Nephron progenitor cell (in vitro differentiated cells): ENCODE measurements around the gene IPMK.

ENCODE experiments used
- DNase-seq: peaks from one replicate; pipeline ENCODE4 v3.0.0; 2021
- H3K27ac Mint-ChIP-seq: 2 replicates; pipeline ENCODE4 v1.8.0; 2021; ENCODE audit warnings: mild to moderate bottlenecking, moderate library complexity, mixed read lengths
- H3K27me3 Mint-ChIP-seq: 2 replicates; pipeline ENCODE4 v1.8.0; 2021; ENCODE audit warnings: mild to moderate bottlenecking, low read depth, mixed read lengths; ENCODE audit not compliant: poor library complexity
- H3K36me3 Mint-ChIP-seq: 2 replicates; pipeline ENCODE4 v1.8.0; 2021; ENCODE audit warnings: low read depth, mixed read lengths
- H3K4me1 Mint-ChIP-seq: 2 replicates; pipeline ENCODE4 v1.8.0; 2021; ENCODE audit warnings: mixed read lengths
- H3K4me3 Mint-ChIP-seq: 2 replicates; pipeline ENCODE4 v1.8.0; 2021; ENCODE audit warnings: mild to moderate bottlenecking, moderate library complexity, mixed read lengths
- H3K9me3 Mint-ChIP-seq: 2 replicates; pipeline ENCODE4 v1.8.0; 2021; ENCODE audit warnings: mild to moderate bottlenecking, moderate library complexity, mixed read lengths
- CTCF ChIP-seq: fragments of 200-600 bp; sonication (generic); IDR thresholded peaks from 2 replicates; pipeline ENCODE4 v1.5.0; 2021; ENCODE audit warnings: antibody characterized with exemption

The IPMK gene

DNA sequence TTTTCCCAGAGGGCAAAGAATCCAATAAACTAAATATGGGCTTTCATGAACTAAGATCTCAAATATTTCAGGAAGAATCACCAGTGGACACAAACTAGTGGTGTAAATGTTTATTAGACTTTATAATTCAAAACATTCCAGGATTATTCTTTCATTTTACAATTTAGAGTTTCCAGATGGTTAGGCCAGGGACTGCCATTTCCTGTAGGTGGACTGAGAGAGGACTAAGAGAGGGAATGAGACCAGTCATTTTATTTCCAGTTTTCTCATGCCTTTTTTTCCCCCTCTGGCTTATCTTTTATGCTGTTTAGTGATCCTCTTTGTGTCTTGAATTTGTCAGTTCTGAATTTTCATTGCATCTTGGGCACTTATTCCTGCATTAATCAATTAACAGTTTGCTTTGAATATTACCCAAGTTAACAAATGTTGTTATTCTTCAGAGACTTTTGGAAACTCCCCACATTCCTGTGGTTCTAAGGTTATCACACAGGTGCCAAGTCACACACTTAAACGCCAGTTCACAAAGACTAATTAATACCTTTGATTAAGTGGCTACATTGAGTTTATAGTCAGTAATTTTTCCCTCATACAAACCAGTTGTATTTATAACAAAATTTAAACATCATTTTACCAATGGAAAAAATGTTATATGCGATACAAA, 13.5 kb upstream of the IPMK start:
- Mint-ChIP-seq H3K27ac (no peak overlapping the region), H3K27me3 (no peaks in the 10 kb centered on the region), H3K4me3 (no peak overlapping the region), H3K9me3 (no peaks in the 10 kb centered on the region), H3K4me1 (no peaks in the 10 kb centered on the region), H3K36me3 (peaks cover 49% of the 10 kb centered on the region)
- no peak for DNase-seq
- TF ChIP-seq CTCF = no peak

DNA sequence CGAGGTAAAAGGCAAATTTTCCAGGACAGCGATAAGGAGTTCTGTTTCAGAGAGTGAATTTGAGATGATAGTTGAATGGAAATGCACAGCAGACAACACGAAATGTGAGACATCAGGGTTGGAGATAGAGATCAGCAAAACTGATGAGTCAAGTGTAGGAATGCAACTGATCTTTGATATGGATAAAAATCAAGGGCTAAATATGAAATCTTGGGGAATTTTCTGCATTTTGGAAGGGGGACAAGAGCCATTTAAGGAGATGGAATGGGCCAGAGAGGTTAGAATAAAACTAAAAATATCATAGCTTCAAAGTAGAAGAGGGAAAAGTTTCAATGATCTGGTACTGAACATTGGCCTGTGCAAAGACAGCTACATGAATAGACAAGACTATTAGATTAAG, 12.8 kb upstream of the IPMK start:
- TF ChIP-seq CTCF = no peak
- H3K4me1 Mint-ChIP-seq = peaks cover 6% of the 10 kb centered on the region
- H3K27me3 Mint-ChIP-seq = no peaks in the 10 kb centered on the region
- DNase-seq = no peak
- no peak overlapping the region for H3K27ac Mint-ChIP-seq
- H3K4me3 Mint-ChIP-seq = no peak overlapping the region
- H3K9me3 Mint-ChIP-seq = no peaks in the 10 kb centered on the region
- H3K36me3 Mint-ChIP-seq = peaks cover 48% of the 10 kb centered on the region

- Mint-ChIP-seq H3K36me3 (peaks cover 44% of the 10 kb centered on the region), H3K27ac (no peak overlapping the region), H3K4me1 (peaks cover 18% of the 10 kb centered on the region), H3K27me3 (no peaks in the 10 kb centered on the region), H3K4me3 (no peak overlapping the region), H3K9me3 (no peaks in the 10 kb centered on the region)
- TF ChIP-seq CTCF = no peak
- no peak for DNase-seq
Observed at GRCh38 chr10:58278962-58279307, 11.2 kb upstream of the IPMK start.

GRCh38 chr10:58278274-58278961, 10.7 kb upstream of the IPMK start:
- Mint-ChIP-seq H3K27me3 (no peaks in the 10 kb centered on the region), H3K4me1 (peaks cover 19% of the 10 kb centered on the region), H3K27ac (no peak overlapping the region), H3K36me3 (peaks cover 44% of the 10 kb centered on the region), H3K9me3 (no peaks in the 10 kb centered on the region), H3K4me3 (no peak overlapping the region)
- TF ChIP-seq CTCF = no peak
- DNase-seq = no peak

- peaks cover 4% of the 10 kb centered on the region for H3K9me3 Mint-ChIP-seq
- no peak overlapping the region for H3K4me3 Mint-ChIP-seq
- H3K36me3 Mint-ChIP-seq = peaks cover 44% of the 10 kb centered on the region
- H3K27ac Mint-ChIP-seq = peak overlapping the region; percentile 91
- no peaks in the 10 kb centered on the region for H3K27me3 Mint-ChIP-seq
- peaks cover 29% of the 10 kb centered on the region for H3K4me1 Mint-ChIP-seq
- no peak for TF ChIP-seq CTCF
- DNase-seq = no peak
Observed at GRCh38 chr10:58275908-58276307, 8.2 kb upstream of the IPMK start.

GRCh38 chr10:58275261-58275660, 7.6 kb upstream of the IPMK start:
- no peak overlapping the region for H3K4me3 Mint-ChIP-seq
- H3K4me1 Mint-ChIP-seq = peaks cover 35% of the 10 kb centered on the region
- H3K27me3 Mint-ChIP-seq = no peaks in the 10 kb centered on the region

More at GRCh38 chr10:58275261-58275660, 7.6 kb upstream of the IPMK start:
- TF ChIP-seq CTCF = no peak
- H3K27ac Mint-ChIP-seq = peak overlapping the region; percentile 44
- H3K36me3 Mint-ChIP-seq = peaks cover 42% of the 10 kb centered on the region
- DNase-seq = no peak
- H3K9me3 Mint-ChIP-seq = peaks cover 10% of the 10 kb centered on the region
